ENCODE measurements around the gene MED28. TPM values are rescaled to one million over a fixed set of nuclear protein-coding genes. Genes with fewer than 3 reads are reported as not detected.

The MED28 gene
- total RNA-seq, 2 experiments from 2014 or later, result 27.0 to 86.2 TPM

GRCh38 chr4:17670423-17670822, 56.0 kb downstream of the MED28 start:
- CTCF ChIA-PET (ENCODE audit: unreplicated experiment), result no interaction called here
- H2AFZ ChIP-seq (ENCODE audit: low read length), result no peak overlapping the region
- H3K27ac ChIP-seq (ENCODE audit: low read depth, low read length, poor library complexity, severe bottlenecking), result no peak overlapping the region
- no TSS peak for BruUV-seq (replicated peaks)
- H3K4me3 ChIP-seq (ENCODE audit: low read depth, low read length, poor library complexity, severe bottlenecking), result no peak overlapping the region
- no peaks in the 10 kb centered on the region for H4K20me1 ChIP-seq (ENCODE audit: insufficient read depth, low read length)
- TF ChIP-seq EZH2phosphoT487 (IDR thresholded peaks at IDR 0.05; ENCODE audit: borderline replicate concordance, low read depth, low read length), result no peak
- TF ChIP-seq CTCF (conservative IDR thresholded peaks at IDR 0.05; ENCODE audit: low read length), result no peak
- no peak for DNase-seq (ENCODE audit: low spot score)
- H3K9me3 ChIP-seq (ENCODE audit: low read length), result peaks cover 4% of the 10 kb centered on the region; the same call in 1 of the 2 replicates
- H3K36me3 ChIP-seq (ENCODE audit: insufficient read depth, low read length), result no peaks in the 10 kb centered on the region
- no peak overlapping the region for H3K4me2 ChIP-seq (ENCODE audit: low read length)
- POLR2A ChIA-PET, result interaction anchor here (1.0 to 1.4 kb wide), 2 partner anchors 10 to 14 kb away, joined by 3 to 5 read pairs; no protein-coding TSS in a partner anchor
- H3K4me1 ChIP-seq (ENCODE audit: insufficient read depth, low read length, poor library complexity, severe bottlenecking), result peaks cover 29% of the 10 kb centered on the region
- intact Hi-C loops (cut with micrococcal nuclease; ENCODE audit: unreplicated experiment), result no loop called here
- H3K79me2 ChIP-seq (ENCODE audit: insufficient read depth, low read depth, low read length), result no peaks in the 10 kb centered on the region
- no peaks in the 10 kb centered on the region for H3K9me2 ChIP-seq (ENCODE audit: insufficient read depth, low read length)

GRCh38 chr4:17680559-17681280, 66.3 kb downstream of the MED28 start:
- Histone ChIP-seq H2AFZ (ENCODE audit: low read length) (peak overlapping the region; percentile 23; the same call in 1 of the 2 replicates), H4K20me1 (ENCODE audit: insufficient read depth, low read length) (no peaks in the 10 kb centered on the region), H3K27ac (ENCODE audit: low read depth, low read length, poor library complexity, severe bottlenecking) (no peak overlapping the region), H3K36me3 (ENCODE audit: insufficient read depth, low read length) (no peaks in the 10 kb centered on the region), H3K4me3 (ENCODE audit: low read depth, low read length, poor library complexity, severe bottlenecking) (no peak overlapping the region), H3K4me2 (ENCODE audit: low read length) (no peak overlapping the region), H3K9me3 (ENCODE audit: low read length) (no peaks in the 10 kb centered on the region), H3K4me1 (ENCODE audit: insufficient read depth, low read length, poor library complexity, severe bottlenecking) (peaks cover 6% of the 10 kb centered on the region), H3K9me2 (ENCODE audit: insufficient read depth, low read length) (no peaks in the 10 kb centered on the region), H3K79me2 (ENCODE audit: insufficient read depth, low read depth, low read length) (no peaks in the 10 kb centered on the region)
- ChIA-PET CTCF (ENCODE audit: unreplicated experiment) (no interaction called here), POLR2A (interaction anchor here (1.0 kb wide), 1 partner anchor 17 kb away, joined by 4 read pairs; no protein-coding TSS in a partner anchor)
- TF ChIP-seq EZH2phosphoT487 (IDR thresholded peaks at IDR 0.05; ENCODE audit: borderline replicate concordance, low read depth, low read length) (no peak), CTCF (conservative IDR thresholded peaks at IDR 0.05; ENCODE audit: low read length) (no peak)
- intact Hi-C loops (cut with micrococcal nuclease; ENCODE audit: unreplicated experiment), result no loop called here
- DNase-seq (ENCODE audit: low spot score), result no peak
- no TSS peak for BruUV-seq (replicated peaks)

Data from OCI-LY7 (cell line).